Measurements from ENCODE around the gene RRP8. TPM values are rescaled to one million over a fixed set of nuclear protein-coding genes. Genes with fewer than 3 reads are reported as not detected.

Gene RRP8
- total and polyA plus RNA-seq, 2 of the 8 experiments (the other 6 are each of a cell fraction or from before 2014, with no cell fraction given), result 4.2 to 14.9 TPM

DNA sequence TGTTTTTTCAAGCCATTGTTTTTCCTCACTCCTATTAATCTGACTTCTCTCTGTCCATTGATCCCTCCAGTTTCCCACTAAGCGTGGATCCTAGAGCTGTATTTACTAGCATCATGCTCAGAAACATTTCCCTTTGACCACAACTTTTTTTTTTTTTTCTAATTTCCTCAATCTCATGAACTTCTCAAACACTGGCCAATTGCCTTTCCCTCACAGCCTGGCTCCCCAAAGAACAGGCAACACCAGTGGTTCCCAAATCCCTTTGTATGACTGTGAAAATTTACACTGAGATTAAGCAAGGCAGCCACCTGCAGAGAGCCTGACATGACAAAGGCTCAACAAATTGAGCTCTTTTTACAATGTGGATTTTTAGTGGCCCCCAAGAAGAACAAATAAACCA is 17.2 kb upstream of the RRP8 start:
- H3K79me2 ChIP-seq (ENCODE audit: control insufficient read depth in 1 of 2, insufficient read depth in 2 of 2, low read length in 2 of 2), result peaks cover 0 to 8% of the 10 kb centered on the region in 2 experiments; a peak in 1 of 4 replicates
- H2BK20ac ChIP-seq (ENCODE audit: low read length), result no peak overlapping the region
- H4K8ac ChIP-seq (ENCODE audit: extremely low read depth, insufficient read depth, low read length), result no peak overlapping the region
- H3K9me3 ChIP-seq (ENCODE audit: insufficient read depth in 2 of 2, low read depth in 1 of 2, low read length in 1 of 2), result no peaks in the 10 kb centered on the region
- no peak overlapping the region for H4K5ac ChIP-seq (ENCODE audit: insufficient read length, low read depth, low read length)
- ChIA-PET POLR2A (ENCODE audit: partially characterized antibody) (interaction anchor here (0.7 to 2.2 kb wide), 8 partner anchors 9 to 234 kb away, joined by 3 to 24 read pairs (median 4); partner anchors contain the start of genes ILK, RRP8 and TAF10), CTCF (ENCODE audit: partially characterized antibody) (interaction anchor here (0.6 to 2.6 kb wide), 15 partner anchors 8 to 987 kb away, joined by 3 to 18 read pairs (median 4); partner anchors contain the start of gene MRPL17)
- no peaks in the 10 kb centered on the region for H3K27me3 ChIP-seq (replicated peaks in 1 of 4; ENCODE audit: control insufficient read depth in 3 of 4, extremely low read depth in 1 of 4, insufficient read depth in 3 of 4, low read length in 3 of 4)
- no peak overlapping the region; the same call in 1 of the 2 replicates for H2AK5ac ChIP-seq (ENCODE audit: low read depth, low read length)
- no peak overlapping the region for H2AFZ ChIP-seq (ENCODE audit: low read length)
- no peak overlapping the region for H3K9ac ChIP-seq (replicated peaks in 1 of 4; ENCODE audit: extremely low read depth in 1 of 4, low read depth in 3 of 4, low read length in 3 of 4)
- no peak overlapping the region for H3K4me3 ChIP-seq (ENCODE audit: extremely low read depth in 1 of 4, insufficient read depth in 2 of 4, low read depth in 3 of 4, low read length in 4 of 4)
- DNase-seq (ENCODE audit: low read depth in 1 of 2, low spot score in 2 of 2) (no peak), FAIRE-seq (no peak)
- no peak overlapping the region for H3K27ac ChIP-seq (ENCODE audit: low read depth, low read length)
- H3K4me2 ChIP-seq (ENCODE audit: insufficient read depth in 1 of 2, low read depth in 2 of 2, low read length in 2 of 2), result peak overlapping the region in 1 of 2 experiments; percentile 23; a peak in 1 of 4 replicates
- no peak for TF ChIP-seq GABPA (IDR thresholded peaks at IDR 0.05; ENCODE audit: borderline replicate concordance, insufficient read depth, low read length)
- TF ChIP-seq KDM4A (IDR thresholded peaks at IDR 0.05; ENCODE audit: low read depth, low read length, severe bottlenecking), result no peak
- TF ChIP-seq JUND (IDR thresholded peaks at IDR 0.05; ENCODE audit: low read length), result no peak
- TF ChIP-seq CHD2 (IDR thresholded peaks at IDR 0.05; ENCODE audit: low read length), result no peak
- TF ChIP-seq, protein P1, sequence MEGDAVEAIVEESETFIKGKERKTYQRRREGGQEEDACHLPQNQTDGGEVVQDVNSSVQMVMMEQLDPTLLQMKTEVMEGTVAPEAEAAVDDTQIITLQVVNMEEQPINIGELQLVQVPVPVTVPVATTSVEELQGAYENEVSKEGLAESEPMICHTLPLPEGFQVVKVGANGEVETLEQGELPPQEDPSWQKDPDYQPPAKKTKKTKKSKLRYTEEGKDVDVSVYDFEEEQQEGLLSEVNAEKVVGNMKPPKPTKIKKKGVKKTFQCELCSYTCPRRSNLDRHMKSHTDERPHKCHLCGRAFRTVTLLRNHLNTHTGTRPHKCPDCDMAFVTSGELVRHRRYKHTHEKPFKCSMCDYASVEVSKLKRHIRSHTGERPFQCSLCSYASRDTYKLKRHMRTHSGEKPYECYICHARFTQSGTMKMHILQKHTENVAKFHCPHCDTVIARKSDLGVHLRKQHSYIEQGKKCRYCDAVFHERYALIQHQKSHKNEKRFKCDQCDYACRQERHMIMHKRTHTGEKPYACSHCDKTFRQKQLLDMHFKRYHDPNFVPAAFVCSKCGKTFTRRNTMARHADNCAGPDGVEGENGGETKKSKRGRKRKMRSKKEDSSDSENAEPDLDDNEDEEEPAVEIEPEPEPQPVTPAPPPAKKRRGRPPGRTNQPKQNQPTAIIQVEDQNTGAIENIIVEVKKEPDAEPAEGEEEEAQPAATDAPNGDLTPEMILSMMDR (IDR thresholded peaks at IDR 0.05; ENCODE audit: control extremely low read depth in 1 of 3, insufficient read depth in 1 of 3, low read depth in 1 of 3, low read length in 3 of 3), result no peak
- TF ChIP-seq SP1 (IDR thresholded peaks at IDR 0.05; ENCODE audit: low read depth, low read length), result no peak
- no peak for TF ChIP-seq TBP (IDR thresholded peaks at IDR 0.05; ENCODE audit: low read depth, low read length)
- TF ChIP-seq TEAD4 (IDR thresholded peaks at IDR 0.05; ENCODE audit: low read depth, low read length), result no peak
- TF ChIP-seq RXRA (IDR thresholded peaks at IDR 0.05; ENCODE audit: insufficient read depth, low read depth, low read length), result no peak
- H4K91ac ChIP-seq (replicated peaks; ENCODE audit: insufficient read length, low read length), result no peak overlapping the region
- no peak overlapping the region for H2BK120ac ChIP-seq (replicated peaks; ENCODE audit: low read depth, low read length)
- no peak overlapping the region for H2BK12ac ChIP-seq (ENCODE audit: low read depth, low read length)
- peaks cover 6% of the 10 kb centered on the region for H3K23me2 ChIP-seq (ENCODE audit: low read depth, low read length)
- peaks cover 0 to 7% (median 4%) of the 10 kb centered on the region in 4 experiments; a peak in 3 of 7 replicates for H3K4me1 ChIP-seq (replicated peaks in 1 of 4; ENCODE audit: control insufficient read depth in 3 of 4, insufficient read depth in 4 of 4, low read length in 3 of 4)
- no peaks in the 10 kb centered on the region for H4K20me1 ChIP-seq (replicated peaks in 1 of 2; ENCODE audit: control insufficient read depth in 1 of 2, insufficient read depth in 2 of 2, low read length in 2 of 2)
- peaks cover 0 to 7% (median 0%) of the 10 kb centered on the region in 4 experiments; a peak in 3 of 8 replicates for H3K36me3 ChIP-seq (ENCODE audit: control insufficient read depth in 2 of 4, insufficient read depth in 4 of 4, low read length in 3 of 4)
- no peak overlapping the region for H3K18ac ChIP-seq (ENCODE audit: extremely low read depth, low read length)
- H3K23ac ChIP-seq (ENCODE audit: insufficient read length), result no peak overlapping the region
- 40% methylated on average over 1 of the region's 1 CpG; no CpG with 5 or more reads in 1 of the 2 experiments for WGBS, 2 experiments (ENCODE audit: extremely low coverage in 1 of 2, insufficient coverage in 1 of 2, insufficient read length in 1 of 2, insufficient replicate concordance in 2 of 2, low coverage in 1 of 2, low lambda C conversion rate in 2 of 2, missing lambda C conversion rate in 1 of 2)
- no peak overlapping the region for H3K14ac ChIP-seq (ENCODE audit: insufficient read length)
- no peak overlapping the region for H2BK5ac ChIP-seq (ENCODE audit: low read depth, low read length)
- no peak overlapping the region for H3K4ac ChIP-seq (replicated peaks; ENCODE audit: insufficient read length, low read depth, low read length)
- no peaks in the 10 kb centered on the region; the same call in none of the 2 replicates for H3K79me1 ChIP-seq (ENCODE audit: low read depth, low read length)
- no peak overlapping the region for H2BK15ac ChIP-seq (ENCODE audit: low read length)
- H3K56ac ChIP-seq (replicated peaks; ENCODE audit: insufficient read length, low read depth, low read length), result no peak overlapping the region
